Ovary (tissue), 9 donors: ENCODE measurements around the gene COL23A1. TPM values are rescaled to one million over a fixed set of nuclear protein-coding genes. Genes with fewer than 3 reads are reported as not detected.

Experiments used
- DNase-seq, 5 donors: peaks; one replicate each; pipeline ENCODE4 v3.0.0-alpha.2; 2019 to 2020
- H3K27ac ChIP-seq, 2 donors: fragments of 200-600 bp; one replicate each; pipeline versions ENCODE4 v1.5.1 to v1.8.0; 2019 to 2022
- H3K27me3 ChIP-seq: fragments of 200-600 bp; one replicate; pipeline ENCODE4 v1.8.0; 2022
- H3K36me3 ChIP-seq: fragments of 200-600 bp; sonication (generic); one replicate; pipeline ENCODE4 v1.5.1; 2019
- H3K4me1 ChIP-seq: one replicate; pipeline ENCODE4 v1.8.1; 2013; ENCODE audit warnings: mild to moderate bottlenecking, moderate library complexity; ENCODE audit not compliant: insufficient read depth
- H3K4me3 ChIP-seq: fragments of 200-600 bp; sonication (generic); one replicate; pipeline ENCODE4 v1.5.1; 2017
- H3K9me3 ChIP-seq, 2 donors: fragments of 200-600 bp in 1 of 2; sonication (generic) in 1 of 2; one replicate each; pipeline versions ENCODE4 v1.5.1 to v1.8.1; 2013 to 2019; ENCODE audit warnings: mild to moderate bottlenecking in 1 of 2, moderate library complexity in 1 of 2
- CTCF ChIP-seq, 3 donors: fragments of 450-650 bp in 2 of 3; fragments of 200-600 bp in 1 of 3; IDR thresholded peaks; one replicate each; pipeline versions ENCODE4 v1.5.1 to v1.8.0; 2016 to 2022; ENCODE audit warnings: antibody characterized with exemption in 3 of 3, mild to moderate bottlenecking in 1 of 3
- EP300 ChIP-seq: sonication (generic); formaldehyde crosslinking; IDR thresholded peaks from one replicate; pipeline ENCODE4 v1.6.1; 2017; ENCODE audit warnings: antibody characterized with exemption
- POLR2A ChIP-seq: fragments of 450-650 bp; IDR thresholded peaks from one replicate; pipeline ENCODE4 v1.6.1; 2017; ENCODE audit warnings: antibody characterized with exemption, mild to moderate bottlenecking, moderate library complexity
- WGBS, 3 donors: extraction: QIAGEN DNeasy Blood & Tissue Kit in 1 of 3; methylation state at CpG; one replicate each; pipeline versions ENCODE4 v1.1.5 to v1.1.7; 2013 to 2017; 5-methylcytosine and 5-hydroxymethylcytosine counted together
- intact Hi-C, 4 donors: fragments of 100-400 bp; cut with DNase I; formaldehyde crosslinking; loops; one replicate each; pipeline versions ENCODE4 v1.11.0 to v1.15.1; 2022 to 2023
- polyA plus RNA-seq, 2 donors: library from polyadenylated mRNA; stranded (reverse); fragments of 200-250 nt in 1 of 2; fragments of 350-450 nt in 1 of 2; fragmentation: Illumina TruSeq in 1 of 2; extraction: RNeasy Lipid Tissue Mini Kit (QIAGEN cat#74804) in 1 of 2; gene quantifications; one replicate each; pipeline ENCODE4 v1.2.3, GENCODE V29; 2013 to 2014
- total RNA-seq, 7 donors: library from RNA; depleted of rRNA in 2 of 7; stranded (reverse); fragments of >200 nt in 2 of 7; fragmentation: NEBNext Ultra II Directional in 3 of 7; extraction: Animal tissue kit (Norgen Biotek cat#: 25700) in 3 of 7; gene quantifications; one replicate each; pipeline versions ENCODE4 v1.1.0 to v1.2.4, GENCODE V29; 2016 to 2023
- donor health status: DM: no; HTN: no; CAD: no; lungs with moderate emphysema.
- donor health status: DM: no; HTN: no; CAD: no.
- donor health status: Bipolar disorder and iron deficiency.
- donor health status: DM: yes; HTN: yes; CAD: no.
- donor health status: DM: no; HTN: no; CAD: no.
- donor health status: DM: yes; HTN: yes; CAD: no.

COL23A1 gene
- total and polyA plus RNA-seq, 9 donors = 0.13 to 0.92 (median 0.39) TPM; not detected in 1

- Histone ChIP-seq H3K27ac (no peak overlapping the region), H3K9me3 (no peaks in the 10 kb centered on the region), H3K4me1 (no peaks in the 10 kb centered on the region), H3K27me3 (no peaks in the 10 kb centered on the region), H3K36me3 (no peaks in the 10 kb centered on the region), H3K4me3 (no peak overlapping the region)
- intact Hi-C loops = no loop called here
- DNase-seq = no peak
- TF ChIP-seq CTCF (IDR thresholded peaks at IDR 0.05) (no peak), POLR2A (no peak), EP300 (no peak)
- 72 to 78% (median 72%) methylated on average over 7 to 10 of the region's 10 CpGs for WGBS, 3 donors
Measured at GRCh38 chr5:178429156-178429468, 161.1 kb downstream of the COL23A1 start.

- TF ChIP-seq CTCF (IDR thresholded peaks at IDR 0.05) = no peak
- no peak for TF ChIP-seq EP300
- TF ChIP-seq POLR2A = no peak
- H3K9me3 ChIP-seq = no peaks in the 10 kb centered on the region
- H3K4me1 ChIP-seq = no peaks in the 10 kb centered on the region
- 84 to 94% (median 90%) methylated on average over 20 of the region's 20 CpGs for WGBS, 3 donors
- intact Hi-C loops = no loop called here
- peak in 1 of 5 donors; percentile 25 for DNase-seq
- H3K27ac ChIP-seq = no peak overlapping the region
- H3K4me3 ChIP-seq = no peak overlapping the region
- H3K27me3 ChIP-seq = no peaks in the 10 kb centered on the region
- no peaks in the 10 kb centered on the region for H3K36me3 ChIP-seq
Measured at GRCh38 chr5:178428341-178429155, 161.6 kb downstream of the COL23A1 start.

DNA sequence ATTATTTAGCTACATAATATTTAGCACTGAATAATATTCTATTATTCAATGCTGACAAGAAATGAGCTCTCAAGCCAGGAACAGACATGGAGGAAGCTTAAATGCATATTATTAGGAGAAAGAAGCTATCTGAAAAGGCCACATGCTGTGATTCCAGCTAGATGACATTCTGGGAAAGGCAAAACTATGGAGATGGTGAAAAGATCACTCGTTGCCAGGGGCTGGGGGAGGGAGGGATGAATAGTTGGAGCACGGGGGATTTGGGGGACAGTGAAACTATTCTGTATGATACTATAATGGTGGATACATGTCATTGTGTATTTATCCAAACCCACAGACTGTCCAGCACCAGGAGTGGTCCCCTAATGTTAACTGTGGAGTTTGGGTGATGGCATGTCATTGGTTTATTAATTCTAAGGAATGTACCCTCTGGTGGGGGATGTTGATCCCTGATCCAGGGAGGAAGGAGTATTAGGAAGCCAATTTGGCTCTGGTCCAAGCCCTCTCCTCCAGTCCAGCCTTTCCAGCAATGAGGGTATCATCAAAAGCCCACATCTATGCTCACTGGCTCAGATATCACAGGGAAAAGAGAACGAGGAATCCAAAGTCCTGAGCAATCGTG is 162.5 kb downstream of the COL23A1 start:
- Histone ChIP-seq H3K27me3 (no peaks in the 10 kb centered on the region), H3K36me3 (no peaks in the 10 kb centered on the region), H3K4me1 (no peaks in the 10 kb centered on the region), H3K9me3 (no peaks in the 10 kb centered on the region), H3K27ac (no peak overlapping the region), H3K4me3 (no peak overlapping the region)
- intact Hi-C loops = no loop called here
- no peak for TF ChIP-seq CTCF (IDR thresholded peaks at IDR 0.05)
- TF ChIP-seq EP300 = no peak
- TF ChIP-seq POLR2A = no peak
- no peak for DNase-seq
- 66 to 67% (median 67%) methylated on average over 4 of the region's 4 CpGs for WGBS, 3 donors

- H3K4me1 ChIP-seq = no peaks in the 10 kb centered on the region
- H3K36me3 ChIP-seq = no peaks in the 10 kb centered on the region
- intact Hi-C loops = no loop called here
- H3K9me3 ChIP-seq = no peaks in the 10 kb centered on the region
- TF ChIP-seq POLR2A (no peak), EP300 (no peak), CTCF (IDR thresholded peaks at IDR 0.05) (no peak)
- no peak overlapping the region for H3K27ac ChIP-seq
- H3K27me3 ChIP-seq = no peaks in the 10 kb centered on the region
- H3K4me3 ChIP-seq = no peak overlapping the region
- peak in 1 of 5 donors; percentile 6 for DNase-seq
- 89 to 91% (median 89%) methylated on average over 26 of the region's 26 CpGs for WGBS, 3 donors
Measured at GRCh38 chr5:178426326-178427130, 163.7 kb downstream of the COL23A1 start.
